ENCODE results near the gene SVOPL. TPM values are rescaled to one million over a fixed set of nuclear protein-coding genes. Genes with fewer than 3 reads are reported as not detected.

Gene SVOPL
- total RNA-seq, 1 experiment from 2014 or later = 1.1 TPM

- H3K23ac ChIP-seq (ENCODE audit: insufficient read length, low read depth, low read length) = no peak overlapping the region
- no peaks in the 10 kb centered on the region for H3K23me2 ChIP-seq (ENCODE audit: insufficient read length, low read depth, low read length, poor library complexity, severe bottlenecking)
- peaks cover 1% of the 10 kb centered on the region; the same call in 1 of the 2 replicates for H3K27me3 Mint-ChIP-seq (ENCODE audit: low read depth)
- H3K14ac ChIP-seq (ENCODE audit: insufficient read depth, low read length) = no peak overlapping the region
- no peak overlapping the region for H2BK120ac ChIP-seq (ENCODE audit: low read depth, low read length, poor library complexity, severe bottlenecking)
- H2BK20ac ChIP-seq (ENCODE audit: low read depth, low read length, poor library complexity, severe bottlenecking) = no peak overlapping the region
- no peak overlapping the region for H4K5ac ChIP-seq (ENCODE audit: insufficient read length, low read depth, low read length)
- no peak overlapping the region for H3K9ac ChIP-seq (ENCODE audit: extremely low read depth, insufficient read length, low read length)
- no peaks in the 10 kb centered on the region for H3K79me2 ChIP-seq (ENCODE audit: insufficient read depth, low read length)
- TF ChIP-seq, protein P1, sequence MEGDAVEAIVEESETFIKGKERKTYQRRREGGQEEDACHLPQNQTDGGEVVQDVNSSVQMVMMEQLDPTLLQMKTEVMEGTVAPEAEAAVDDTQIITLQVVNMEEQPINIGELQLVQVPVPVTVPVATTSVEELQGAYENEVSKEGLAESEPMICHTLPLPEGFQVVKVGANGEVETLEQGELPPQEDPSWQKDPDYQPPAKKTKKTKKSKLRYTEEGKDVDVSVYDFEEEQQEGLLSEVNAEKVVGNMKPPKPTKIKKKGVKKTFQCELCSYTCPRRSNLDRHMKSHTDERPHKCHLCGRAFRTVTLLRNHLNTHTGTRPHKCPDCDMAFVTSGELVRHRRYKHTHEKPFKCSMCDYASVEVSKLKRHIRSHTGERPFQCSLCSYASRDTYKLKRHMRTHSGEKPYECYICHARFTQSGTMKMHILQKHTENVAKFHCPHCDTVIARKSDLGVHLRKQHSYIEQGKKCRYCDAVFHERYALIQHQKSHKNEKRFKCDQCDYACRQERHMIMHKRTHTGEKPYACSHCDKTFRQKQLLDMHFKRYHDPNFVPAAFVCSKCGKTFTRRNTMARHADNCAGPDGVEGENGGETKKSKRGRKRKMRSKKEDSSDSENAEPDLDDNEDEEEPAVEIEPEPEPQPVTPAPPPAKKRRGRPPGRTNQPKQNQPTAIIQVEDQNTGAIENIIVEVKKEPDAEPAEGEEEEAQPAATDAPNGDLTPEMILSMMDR (conservative IDR thresholded peaks at IDR 0.05) = no peak
- H3T11ph ChIP-seq (ENCODE audit: low read length) = no peak overlapping the region
- H3K18ac ChIP-seq (ENCODE audit: insufficient read length, low read depth, low read length) = no peak overlapping the region
- H3K4me3 Mint-ChIP-seq = no peak overlapping the region
- no peaks in the 10 kb centered on the region for H3K4me1 ChIP-seq (ENCODE audit: insufficient read depth, low read length)
- no peaks in the 10 kb centered on the region for H4K20me1 ChIP-seq (ENCODE audit: control insufficient read depth, insufficient read depth, insufficient read length)
- no peak overlapping the region for H2AFZ ChIP-seq (ENCODE audit: low read length)
- H2BK5ac ChIP-seq (ENCODE audit: insufficient read length, low read length) = no peak overlapping the region
- no peak for DNase-seq
- no peak overlapping the region for H3K4ac ChIP-seq (ENCODE audit: low read depth, low read length)
- no peak overlapping the region for H3K56ac ChIP-seq (ENCODE audit: insufficient read length, low read depth, low read length)
- peaks cover 51 to 79% (median 71%) of the 10 kb centered on the region in 3 experiments for H3K36me3 Mint-ChIP-seq (ENCODE audit: insufficient read depth in 1 of 3, low read depth in 3 of 3)
- H3K9me3 ChIP-seq (ENCODE audit: control insufficient read depth, low read depth, low read length) = no peaks in the 10 kb centered on the region
- H3K27ac ChIP-seq (ENCODE audit: insufficient read length, low read depth, low read length) = no peak overlapping the region
- H3K79me1 ChIP-seq (ENCODE audit: insufficient read depth, low read depth, low read length, poor library complexity, severe bottlenecking) = no peaks in the 10 kb centered on the region
- H3K9me3 Mint-ChIP-seq = no peaks in the 10 kb centered on the region
- no peak overlapping the region for H2BK12ac ChIP-seq (ENCODE audit: insufficient read length, low read depth, low read length)
- H4K91ac ChIP-seq (ENCODE audit: insufficient read length, low read depth, low read length) = no peak overlapping the region
- no peak overlapping the region for H2BK15ac ChIP-seq (ENCODE audit: low read depth, low read length)
- peaks cover 2 to 21% of the 10 kb centered on the region in 2 experiments; a peak in 3 of 4 replicates for H3K4me1 Mint-ChIP-seq
- no peak overlapping the region for H2AK5ac ChIP-seq (ENCODE audit: insufficient read length, low read length)
- no CpG with 5 or more reads among the region's 5 CpGs for WGBS (ENCODE audit: extremely low coverage, insufficient read length, low lambda C conversion rate)
- H4K8ac ChIP-seq (replicated peaks; ENCODE audit: insufficient read length, low read depth, low read length) = no peak overlapping the region
- peak overlapping the region in 1 of 3 experiments; percentile 67; a peak in 2 of 7 replicates for H3K27ac Mint-ChIP-seq
- H3K4me2 ChIP-seq (ENCODE audit: insufficient read depth, insufficient read length, low read length) = no peak overlapping the region
- no peaks in the 10 kb centered on the region for H3K27me3 ChIP-seq (ENCODE audit: insufficient read depth, low read length)
Observed at GRCh38 chr7:138585283-138585993, 115.7 kb downstream of the SVOPL start.
